NB4 (cell line): Measurements from ENCODE around the gene ACOX3.
A peak's percentile ranks its signal among the peaks of the same experiment; 100 is the strongest.

Source experiments
- DNase-seq: peaks from one replicate; pipeline ENCODE4 v3.0.0; 2010; ENCODE audit warnings: low read depth
- H3K4me3 ChIP-seq: one replicate; pipeline ENCODE4 v1.5.1; 2011; ENCODE audit warnings: mild to moderate bottlenecking, low read depth, low read length, moderate library complexity
- MYC ChIP-seq: IDR thresholded peaks from 2 replicates; pipeline ENCODE4 v1.6.1; 2011; ENCODE audit warnings: low read depth, low read length
- POLR2A ChIP-seq: IDR thresholded peaks from 2 replicates; pipeline ENCODE4 v1.6.1; 2011; ENCODE audit warnings: mild to moderate bottlenecking; ENCODE audit not compliant: insufficient read length; ENCODE audit errors: extremely low read depth
- TF ChIP-seq, protein P1 (sequence below): IDR thresholded peaks from one replicate; pipeline ENCODE4 v1.5.1; 2012; ENCODE audit warnings: low read depth, low read length
- TF ChIP-seq, protein P2 (sequence below): IDR thresholded peaks from 2 replicates; pipeline ENCODE4 v1.6.1; 2011; ENCODE audit warnings: low read depth, low read length

Gene ACOX3

DNA sequence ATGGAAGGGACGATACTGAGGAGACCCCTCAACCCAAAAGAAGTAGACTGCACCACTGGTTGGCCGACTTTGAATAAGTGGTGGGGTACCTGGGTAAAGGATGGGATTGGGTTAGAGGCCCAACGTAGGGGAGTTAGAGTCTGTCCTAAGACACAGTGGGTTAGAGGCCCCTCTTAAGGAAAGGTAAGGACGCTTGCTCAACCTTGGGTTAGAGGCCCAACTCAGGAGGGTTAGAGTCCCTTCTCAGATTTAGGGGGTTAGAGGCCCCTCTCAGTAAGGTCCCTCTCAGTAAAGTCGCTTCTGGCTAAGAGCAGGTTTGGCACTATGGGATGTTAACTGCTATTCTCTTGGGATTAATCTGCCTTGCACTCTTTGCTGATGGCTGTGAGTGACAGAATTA lies 81.3 kb downstream of the ACOX3 start:
- TF ChIP-seq POLR2A (no peak), MYC (no peak)
- TF ChIP-seq, protein P1, sequence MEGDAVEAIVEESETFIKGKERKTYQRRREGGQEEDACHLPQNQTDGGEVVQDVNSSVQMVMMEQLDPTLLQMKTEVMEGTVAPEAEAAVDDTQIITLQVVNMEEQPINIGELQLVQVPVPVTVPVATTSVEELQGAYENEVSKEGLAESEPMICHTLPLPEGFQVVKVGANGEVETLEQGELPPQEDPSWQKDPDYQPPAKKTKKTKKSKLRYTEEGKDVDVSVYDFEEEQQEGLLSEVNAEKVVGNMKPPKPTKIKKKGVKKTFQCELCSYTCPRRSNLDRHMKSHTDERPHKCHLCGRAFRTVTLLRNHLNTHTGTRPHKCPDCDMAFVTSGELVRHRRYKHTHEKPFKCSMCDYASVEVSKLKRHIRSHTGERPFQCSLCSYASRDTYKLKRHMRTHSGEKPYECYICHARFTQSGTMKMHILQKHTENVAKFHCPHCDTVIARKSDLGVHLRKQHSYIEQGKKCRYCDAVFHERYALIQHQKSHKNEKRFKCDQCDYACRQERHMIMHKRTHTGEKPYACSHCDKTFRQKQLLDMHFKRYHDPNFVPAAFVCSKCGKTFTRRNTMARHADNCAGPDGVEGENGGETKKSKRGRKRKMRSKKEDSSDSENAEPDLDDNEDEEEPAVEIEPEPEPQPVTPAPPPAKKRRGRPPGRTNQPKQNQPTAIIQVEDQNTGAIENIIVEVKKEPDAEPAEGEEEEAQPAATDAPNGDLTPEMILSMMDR: no peak
- TF ChIP-seq, protein P2, sequence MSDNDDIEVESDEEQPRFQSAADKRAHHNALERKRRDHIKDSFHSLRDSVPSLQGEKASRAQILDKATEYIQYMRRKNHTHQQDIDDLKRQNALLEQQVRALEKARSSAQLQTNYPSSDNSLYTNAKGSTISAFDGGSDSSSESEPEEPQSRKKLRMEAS: no peak

DNA sequence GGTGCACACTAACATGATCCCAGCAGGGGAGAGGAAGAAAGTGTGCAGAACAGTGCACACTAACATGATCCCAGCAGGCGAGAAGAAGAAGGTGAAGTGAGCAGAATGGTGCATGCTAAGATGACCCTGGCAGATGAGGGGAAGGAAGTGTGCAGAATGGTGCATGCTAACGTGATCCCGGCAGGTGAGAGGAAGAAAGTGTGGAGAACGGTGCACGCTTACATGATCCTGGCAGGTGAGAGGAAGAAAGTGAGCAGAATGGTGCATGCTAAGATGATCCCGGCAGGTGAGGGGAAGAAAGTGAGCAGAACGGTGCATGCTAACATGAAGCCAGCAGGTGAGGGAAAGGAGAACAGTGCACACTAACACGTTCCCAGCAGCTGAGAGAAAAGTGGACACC lies 83.7 kb downstream of the ACOX3 start:
- TF ChIP-seq, protein P1: no peak
- no peak for TF ChIP-seq POLR2A
- TF ChIP-seq, protein P2: no peak
- no peak for TF ChIP-seq MYC
- H3K4me3 ChIP-seq: no peak overlapping the region
- no peak for DNase-seq

More for the DNA sequence above, 81.3 kb downstream of the ACOX3 start:
- DNase-seq: no peak
- H3K4me3 ChIP-seq: no peak overlapping the region

DNA sequence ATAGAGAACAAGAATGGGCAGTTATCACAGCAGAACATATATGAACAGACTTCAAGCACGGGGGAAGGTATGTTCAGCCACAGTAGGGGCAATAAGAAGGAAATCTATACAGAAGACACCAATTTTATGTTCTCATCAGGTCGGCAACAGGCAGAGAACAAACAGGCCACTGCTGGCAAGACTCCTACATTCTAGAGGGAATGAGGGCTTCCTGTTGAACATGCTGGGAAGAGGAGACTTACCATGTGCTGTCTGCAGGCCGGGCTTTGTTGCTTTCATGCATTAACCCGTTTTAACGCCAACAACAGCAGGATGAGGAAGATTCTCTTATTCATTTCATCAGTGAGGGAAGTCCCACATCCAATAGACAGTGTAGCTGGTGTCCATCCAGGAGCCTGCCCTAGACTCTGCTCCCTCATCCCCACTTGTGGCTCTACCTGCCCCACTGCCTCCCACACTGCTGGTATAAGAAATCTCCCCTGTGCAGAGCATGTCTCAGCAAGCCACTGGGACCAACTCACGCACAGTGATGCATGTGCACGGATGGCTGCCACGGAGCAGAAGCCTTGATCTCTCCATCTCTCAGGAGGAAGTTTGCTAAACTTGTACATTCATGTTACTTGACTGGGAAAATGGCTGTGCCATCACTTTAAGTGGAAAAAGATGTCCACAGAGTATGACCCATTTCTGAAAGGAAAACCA lies 84.5 kb downstream of the ACOX3 start:
- DNase-seq: no peak
- H3K4me3 ChIP-seq: no peak overlapping the region
- TF ChIP-seq, protein P1: no peak
- TF ChIP-seq MYC: no peak
- TF ChIP-seq, protein P2: no peak
- no peak for TF ChIP-seq POLR2A

DNA sequence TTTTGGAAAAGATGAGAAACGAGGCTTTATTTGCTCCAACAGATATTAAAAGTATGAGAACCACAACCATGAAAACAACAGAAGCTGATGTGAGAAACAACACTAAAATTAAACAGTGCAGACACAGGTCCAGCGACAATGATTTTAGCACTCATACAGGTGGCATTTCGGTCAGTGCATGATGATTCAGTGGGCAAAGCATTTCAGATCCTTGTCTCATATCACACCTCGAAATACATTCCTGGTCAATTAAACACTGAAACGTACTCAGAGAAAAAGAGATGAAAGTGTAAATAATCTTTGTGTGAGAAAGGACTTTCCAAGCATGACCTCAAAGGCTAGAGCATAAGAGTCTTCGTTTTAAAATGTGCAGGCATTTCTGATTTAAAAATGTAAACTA lies 85.2 kb downstream of the ACOX3 start:
- no peak for DNase-seq
- no peak overlapping the region for H3K4me3 ChIP-seq
- no peak for TF ChIP-seq MYC
- TF ChIP-seq, protein P2: no peak
- TF ChIP-seq, protein P1: no peak
- no peak for TF ChIP-seq POLR2A

DNA sequence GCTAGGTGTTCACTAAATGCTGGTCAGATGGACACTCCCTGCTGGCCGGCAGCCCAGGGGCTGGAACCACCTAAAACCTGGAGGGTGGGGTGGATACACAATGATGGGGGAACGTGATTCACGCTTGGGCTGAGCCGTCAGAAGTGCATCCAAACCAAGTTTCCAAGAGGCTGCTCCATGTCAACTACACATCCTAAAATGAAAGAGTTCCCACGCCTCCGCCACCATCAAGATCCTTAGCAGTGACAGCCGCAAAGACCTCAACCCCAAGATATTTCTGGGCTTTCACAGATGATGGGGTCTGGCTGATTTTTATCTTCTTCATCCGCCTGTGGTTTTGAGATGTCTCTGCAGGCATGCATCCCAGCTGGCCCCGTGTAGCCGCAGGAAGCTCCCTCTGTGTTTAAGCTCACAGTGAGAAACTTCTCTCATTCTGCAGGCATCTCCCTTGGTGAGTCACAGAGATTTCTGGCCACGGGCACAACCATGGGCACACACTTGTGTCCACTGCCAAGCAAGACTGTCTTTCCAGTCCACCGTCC lies 86.5 kb downstream of the ACOX3 start:
- TF ChIP-seq POLR2A (no peak), MYC (no peak)
- TF ChIP-seq, protein P2: no peak
- TF ChIP-seq, protein P1: no peak
- DNase-seq: peak; percentile 76

More for the DNA sequence above, 86.5 kb downstream of the ACOX3 start:
- no peak overlapping the region for H3K4me3 ChIP-seq
